PC-9 (cell line): Measurements from ENCODE around the gene JADE2. TPM values are rescaled to one million over a fixed set of nuclear protein-coding genes. Genes with fewer than 3 reads are reported as not detected.

ENCODE experiments used
- BruUV-seq: library from RNA; stranded (reverse); fragments of 400-500 nt; replicated peaks from 2 replicates; lab custom pipeline; 2021; lab: Mats Ljungman, UMichigan
- CTCF ChIA-PET: fragments of 300-600 bp; sonication (Branson Sonifier 250); formaldehyde crosslinking; loops from one replicate; lab custom pipeline; 2022; ENCODE audit warnings: antibody characterized with exemption; lab: Charles Lee
- POLR2A ChIA-PET: fragments of 300-600 bp; sonication (Branson Sonifier 250); formaldehyde crosslinking; loops from one replicate; lab custom pipeline; 2022; ENCODE audit warnings: antibody characterized with exemption; ENCODE audit not compliant: unreplicated experiment; lab: Charles Lee
- DNase-seq, 2 experiments: peaks; one replicate each; pipeline versions ENCODE4 v3.0.0 to v3.0.0-alpha.2; 2015 to 2022; ENCODE audit warnings: mixed read lengths in 1 of 2
- H2AFZ ChIP-seq: fragments of 200-600 bp; sonication (generic); 2 replicates; pipeline ENCODE4 v1.8.1; 2017; ENCODE audit warnings: antibody characterized with exemption
- H3F3A ChIP-seq: fragments of 200-600 bp; sonication (generic); 2 replicates; pipeline ENCODE4 v1.8.1; 2017; ENCODE audit warnings: antibody characterized with exemption, mild to moderate bottlenecking, low read depth; ENCODE audit not compliant: insufficient read depth
- H3K27ac ChIP-seq: fragments of 200-600 bp; sonication (generic); 2 replicates; pipeline ENCODE4 v1.6.1; 2016; ENCODE audit warnings: mixed run types
- H3K27me3 ChIP-seq: fragments of 200-600 bp; sonication (generic); 2 replicates; pipeline ENCODE4 v1.6.1; 2016; ENCODE audit warnings: low read depth, mixed run types; ENCODE audit not compliant: insufficient read depth
- H3K36me3 ChIP-seq: fragments of 200-600 bp; sonication (generic); 2 replicates; pipeline ENCODE4 v1.6.1; 2016; ENCODE audit warnings: low read depth, mixed run types
- H3K4me1 ChIP-seq: fragments of 200-600 bp; sonication (generic); replicated peaks from 2 replicates; pipeline ENCODE4 v1.6.1; 2016; ENCODE audit warnings: mixed run types; ENCODE audit not compliant: insufficient read depth
- H3K4me2 ChIP-seq: fragments of 200-600 bp; sonication (generic); 2 replicates; pipeline ENCODE4 v1.6.1; 2017; ENCODE audit warnings: mixed run types
- H3K4me3 ChIP-seq: fragments of 200-600 bp; sonication (generic); 2 replicates; pipeline ENCODE4 v1.6.1; 2016; ENCODE audit warnings: mixed run types
- H3K79me2 ChIP-seq: fragments of 200-600 bp; sonication (generic); 2 replicates; pipeline ENCODE4 v1.6.1; 2017; ENCODE audit warnings: low read depth, mixed run types
- H3K9me2 ChIP-seq: fragments of 200-600 bp; sonication (generic); 2 replicates; pipeline ENCODE4 v1.8.1; 2017; ENCODE audit warnings: mild to moderate bottlenecking; ENCODE audit not compliant: insufficient read depth
- H3K9me3 ChIP-seq: fragments of 200-600 bp; sonication (generic); 2 replicates; pipeline ENCODE4 v1.8.1; 2016; ENCODE audit warnings: low read depth; ENCODE audit not compliant: insufficient read depth
- H4K20me1 ChIP-seq: fragments of 200-600 bp; sonication (generic); 2 replicates; pipeline ENCODE4 v1.8.1; 2017; ENCODE audit not compliant: insufficient read depth
- CTCF ChIP-seq: fragments of 200-600 bp; sonication (generic); conservative IDR thresholded peaks from 2 replicates; pipeline ENCODE4 v1.6.1; 2017; ENCODE audit warnings: mixed run types, antibody characterized with exemption, mild to moderate bottlenecking, moderate library complexity
- EZH2 ChIP-seq: fragments of 200-600 bp; sonication (generic); IDR thresholded peaks from 2 replicates; pipeline ENCODE4 v1.8.0; 2017; ENCODE audit warnings: antibody characterized with exemption, low read depth
- intact Hi-C: fragments of 100-400 bp; cut with micrococcal nuclease; formaldehyde crosslinking; loops from one replicate; pipeline ENCODE4 v1.10.0; 2022; ENCODE audit not compliant: unreplicated experiment
- total RNA-seq: library from RNA; stranded (reverse); gene quantifications from 2 replicates; pipeline ENCODE4 v1.2.3, GENCODE V29; 2021

The JADE2 gene
- total RNA-seq, 1 experiment from 2014 or later: 82.1 TPM

GRCh38 chr5:134606726-134607125 is 81.3 kb downstream of the JADE2 start:
- Histone ChIP-seq H3K36me3 (peaks cover 30% of the 10 kb centered on the region; the same call in 1 of the 2 replicates), H3K4me2 (no peak overlapping the region), H3K4me1 (no peaks in the 10 kb centered on the region), H3K27ac (no peak overlapping the region), H3K9me3 (no peaks in the 10 kb centered on the region), H3K79me2 (no peaks in the 10 kb centered on the region), H2AFZ (no peak overlapping the region), H4K20me1 (no peaks in the 10 kb centered on the region; the same call in 1 of the 2 replicates), H3K4me3 (no peak overlapping the region), H3K27me3 (no peaks in the 10 kb centered on the region), H3K9me2 (no peaks in the 10 kb centered on the region), H3F3A (peaks cover 9% of the 10 kb centered on the region; the same call in 1 of the 2 replicates)
- TF ChIP-seq EZH2 (no peak), CTCF (no peak)
- intact Hi-C loops: no loop called here
- DNase-seq: no peak
- ChIA-PET POLR2A (interaction anchor here (0.6 kb wide), 1 partner anchor 9 kb away, joined by 22 read pairs; no protein-coding TSS in a partner anchor), CTCF (no interaction called here)
- no TSS peak for BruUV-seq

- ChIA-PET CTCF (no interaction called here), POLR2A (no interaction called here)
- no peaks in the 10 kb centered on the region for H3K9me3 ChIP-seq
- no peaks in the 10 kb centered on the region for H3K27me3 ChIP-seq
- TF ChIP-seq EZH2 (no peak), CTCF (no peak)
- BruUV-seq: no TSS peak
- no peaks in the 10 kb centered on the region for H3K9me2 ChIP-seq
- H3K36me3 ChIP-seq: peaks cover 36% of the 10 kb centered on the region; the same call in 1 of the 2 replicates
- no peak overlapping the region for H3K4me2 ChIP-seq
- no peak overlapping the region for H3K27ac ChIP-seq
- 0 out of 2 replicates have a peak, but pooled peaks cover 6% of the 10 kb centered on the region for H3F3A ChIP-seq
- no peaks in the 10 kb centered on the region for H3K4me1 ChIP-seq
- DNase-seq: no peak
- H2AFZ ChIP-seq: no peak overlapping the region
- intact Hi-C loops: no loop called here
- no peaks in the 10 kb centered on the region for H3K79me2 ChIP-seq
- no peaks in the 10 kb centered on the region; the same call in 1 of the 2 replicates for H4K20me1 ChIP-seq
- H3K4me3 ChIP-seq: no peak overlapping the region
Observed at GRCh38 chr5:134608555-134608954, 83.1 kb downstream of the JADE2 start.

- no peak for DNase-seq
- Histone ChIP-seq H3F3A (peaks cover 7% of the 10 kb centered on the region; the same call in 1 of the 2 replicates), H3K4me1 (no peaks in the 10 kb centered on the region), H3K9me3 (no peaks in the 10 kb centered on the region), H3K4me2 (no peak overlapping the region), H3K27me3 (no peaks in the 10 kb centered on the region), H3K4me3 (no peak overlapping the region), H4K20me1 (no peaks in the 10 kb centered on the region; the same call in 1 of the 2 replicates), H3K9me2 (no peaks in the 10 kb centered on the region), H2AFZ (no peak overlapping the region), H3K27ac (peak overlapping the region; percentile 25; the same call in 1 of the 2 replicates), H3K36me3 (peaks cover 36% of the 10 kb centered on the region; the same call in 1 of the 2 replicates), H3K79me2 (no peaks in the 10 kb centered on the region)
- no TSS peak for BruUV-seq
- ChIA-PET POLR2A (no interaction called here), CTCF (no interaction called here)
- TF ChIP-seq CTCF (no peak), EZH2 (no peak)
- intact Hi-C loops: no loop called here
Observed at GRCh38 chr5:134609232-134609851, 83.9 kb downstream of the JADE2 start.
